Measurements from ENCODE around the gene EHD1.

Gene EHD1

DNA sequence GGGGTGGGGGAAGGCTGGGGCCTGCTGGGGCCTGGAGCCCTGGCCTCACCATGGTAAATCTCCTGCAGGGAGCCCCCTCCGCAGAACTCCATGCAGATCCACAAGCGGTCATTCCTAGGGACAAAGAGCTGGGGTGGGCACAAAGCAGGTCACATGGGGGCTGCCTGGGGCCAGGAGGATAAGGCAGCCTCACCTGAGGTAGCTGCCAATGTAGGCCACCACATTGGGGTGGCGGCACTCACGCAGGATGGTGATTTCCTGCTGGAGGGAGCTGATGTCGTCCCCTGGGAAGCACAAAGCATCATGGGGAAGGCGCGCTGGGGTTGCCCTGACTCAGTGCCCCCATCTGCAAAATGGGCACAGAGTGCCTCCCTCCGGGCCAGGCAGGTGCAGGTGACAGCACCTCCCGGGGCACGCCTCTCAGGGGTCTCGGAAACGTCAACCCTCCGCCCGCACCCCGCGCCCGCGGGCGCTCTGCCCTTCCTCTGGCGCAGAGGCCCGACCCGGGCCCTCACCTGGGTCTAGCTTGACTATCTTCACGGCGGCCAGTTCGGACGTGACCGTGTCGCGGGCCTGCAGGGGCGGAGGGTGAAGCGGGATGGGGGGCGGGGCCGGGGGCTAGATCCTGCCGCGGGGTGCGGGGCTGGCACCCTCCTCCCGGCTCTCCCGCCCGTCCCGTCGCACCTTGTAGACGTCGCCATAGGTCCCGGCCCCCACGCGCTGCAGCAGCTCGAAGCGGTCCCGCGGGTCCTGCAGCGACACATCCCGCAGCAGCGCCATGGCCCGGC is 75.9 kb downstream of the EHD1 start:
- no peak for DNase-seq (ENCODE audit: low read depth in 3 of 3, low spot score in 1 of 3)

Data from stimulated activated CD4-positive, alpha-beta T cell treated with anti-CD3 and anti-CD28 coated beads, TNF-alpha, amount 100 ng/mL, for 1 hour (primary cell).